Measurements from ENCODE around the gene GNG12.

The GNG12 gene

DNA sequence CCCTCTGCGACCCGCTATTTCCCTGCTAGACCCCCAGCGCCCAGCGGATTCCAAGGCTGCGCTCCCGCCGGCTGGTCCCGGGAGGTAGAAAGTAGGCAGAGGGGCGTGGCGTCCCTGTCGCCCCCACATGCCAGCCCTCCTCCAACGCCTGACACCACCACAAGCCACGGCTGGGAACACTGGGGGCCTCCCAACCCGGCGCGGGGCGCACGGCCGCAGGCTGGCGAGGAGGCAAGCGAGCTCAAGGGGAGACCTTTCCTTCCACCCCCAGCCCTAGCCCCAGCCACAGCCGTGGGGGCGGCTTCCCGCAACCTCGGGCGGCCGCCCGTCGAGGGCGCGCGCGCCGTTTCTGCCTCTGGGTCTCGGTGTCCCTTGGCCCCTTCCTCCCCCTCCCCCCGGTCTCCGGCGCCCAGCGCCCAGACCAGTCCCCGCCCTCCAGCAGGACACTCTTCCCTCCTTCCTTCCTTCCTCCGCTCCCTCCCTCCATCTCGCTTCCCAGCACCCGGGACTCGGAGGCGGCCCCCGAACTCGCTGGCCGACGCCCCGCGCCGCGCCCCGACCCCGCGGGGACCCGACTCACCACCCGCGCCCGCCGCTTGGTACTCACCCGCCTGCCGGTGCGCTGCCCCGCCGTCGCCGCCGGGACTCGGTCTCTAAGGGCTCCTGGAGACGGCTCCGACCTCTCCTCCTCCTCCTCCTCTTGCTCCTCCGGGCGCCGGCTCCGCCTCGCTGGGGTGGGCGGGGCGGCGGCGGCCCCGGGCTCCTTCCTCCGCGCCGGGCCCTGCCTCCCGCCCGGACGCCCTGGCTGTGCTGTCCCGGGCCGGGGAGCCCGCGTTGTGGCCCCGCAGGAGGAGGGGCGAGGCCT, at the start of gene GNG12:
Gene GNG12 (minus strand): TSS at position 731 of the 865 bp plus-strand sequence. CDS start 125,781 bp downstream, outside the sequence.
- TF ChIP-seq, protein P1, sequence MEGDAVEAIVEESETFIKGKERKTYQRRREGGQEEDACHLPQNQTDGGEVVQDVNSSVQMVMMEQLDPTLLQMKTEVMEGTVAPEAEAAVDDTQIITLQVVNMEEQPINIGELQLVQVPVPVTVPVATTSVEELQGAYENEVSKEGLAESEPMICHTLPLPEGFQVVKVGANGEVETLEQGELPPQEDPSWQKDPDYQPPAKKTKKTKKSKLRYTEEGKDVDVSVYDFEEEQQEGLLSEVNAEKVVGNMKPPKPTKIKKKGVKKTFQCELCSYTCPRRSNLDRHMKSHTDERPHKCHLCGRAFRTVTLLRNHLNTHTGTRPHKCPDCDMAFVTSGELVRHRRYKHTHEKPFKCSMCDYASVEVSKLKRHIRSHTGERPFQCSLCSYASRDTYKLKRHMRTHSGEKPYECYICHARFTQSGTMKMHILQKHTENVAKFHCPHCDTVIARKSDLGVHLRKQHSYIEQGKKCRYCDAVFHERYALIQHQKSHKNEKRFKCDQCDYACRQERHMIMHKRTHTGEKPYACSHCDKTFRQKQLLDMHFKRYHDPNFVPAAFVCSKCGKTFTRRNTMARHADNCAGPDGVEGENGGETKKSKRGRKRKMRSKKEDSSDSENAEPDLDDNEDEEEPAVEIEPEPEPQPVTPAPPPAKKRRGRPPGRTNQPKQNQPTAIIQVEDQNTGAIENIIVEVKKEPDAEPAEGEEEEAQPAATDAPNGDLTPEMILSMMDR (IDR thresholded peaks at IDR 0.05; ENCODE audit: borderline replicate concordance, control extremely low read depth, extremely low read depth, insufficient read depth, missing control alignments): no peak
- in situ Hi-C loops (cut with MboI; ENCODE audit: low sequenced_read_pairs, unreplicated experiment): no loop called here
- peak; percentile 79 for DNase-seq (ENCODE audit: low spot score)

- in situ Hi-C loops (cut with MboI; ENCODE audit: low sequenced_read_pairs, unreplicated experiment): no loop called here
- DNase-seq (ENCODE audit: low spot score): no peak
- TF ChIP-seq, protein P1 (IDR thresholded peaks at IDR 0.05; ENCODE audit: borderline replicate concordance, control extremely low read depth, extremely low read depth, insufficient read depth, missing control alignments): no peak
These were observed 49.1 kb upstream of the GNG12 start for GRCh38 chr1:67882196-67882958.

DNA sequence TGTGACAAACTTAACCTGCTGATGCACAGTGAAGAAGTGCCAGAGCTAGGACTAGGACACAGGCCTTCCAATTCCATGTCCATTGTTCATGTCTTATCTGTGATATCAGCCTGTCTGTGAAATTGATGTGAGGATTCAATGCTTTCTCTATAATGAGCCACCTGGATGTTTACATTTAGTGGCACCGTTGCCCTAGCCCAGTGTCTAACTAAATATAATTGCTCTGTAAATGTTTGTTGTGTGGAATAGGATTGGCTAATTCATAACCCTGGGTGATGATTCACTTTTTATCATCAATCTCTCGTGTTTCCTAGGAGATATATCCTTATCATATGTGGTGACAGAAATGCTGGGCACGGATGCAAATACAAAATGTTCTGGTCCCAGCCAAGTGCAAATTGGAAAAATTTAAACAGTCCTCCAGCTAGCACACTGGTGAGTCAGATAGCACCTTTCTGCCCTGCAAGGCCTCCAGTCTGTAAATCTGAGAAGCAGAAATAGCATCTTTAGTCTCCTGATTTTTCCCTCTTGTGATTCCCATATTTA, 46.9 kb upstream of the GNG12 start:
- in situ Hi-C loops (cut with MboI; ENCODE audit: low sequenced_read_pairs, unreplicated experiment): no loop called here
- DNase-seq (ENCODE audit: low spot score): no peak
- TF ChIP-seq, protein P1 (IDR thresholded peaks at IDR 0.05; ENCODE audit: borderline replicate concordance, control extremely low read depth, extremely low read depth, insufficient read depth, missing control alignments): no peak

- in situ Hi-C loops (cut with MboI; ENCODE audit: low sequenced_read_pairs, unreplicated experiment): no loop called here
- TF ChIP-seq, protein P1 (IDR thresholded peaks at IDR 0.05; ENCODE audit: borderline replicate concordance, control extremely low read depth, extremely low read depth, insufficient read depth, missing control alignments): no peak
- no peak for DNase-seq (ENCODE audit: low spot score)
These were observed 46.2 kb upstream of the GNG12 start for GRCh38 chr1:67879485-67879884.

- in situ Hi-C loops (cut with MboI; ENCODE audit: low sequenced_read_pairs, unreplicated experiment): no loop called here
- TF ChIP-seq, protein P1 (IDR thresholded peaks at IDR 0.05; ENCODE audit: borderline replicate concordance, control extremely low read depth, extremely low read depth, insufficient read depth, missing control alignments): no peak
- DNase-seq (ENCODE audit: low spot score): no peak
These were observed 41.3 kb upstream of the GNG12 start for GRCh38 chr1:67874501-67875111.

- TF ChIP-seq, protein P1 (IDR thresholded peaks at IDR 0.05; ENCODE audit: borderline replicate concordance, control extremely low read depth, extremely low read depth, insufficient read depth, missing control alignments): no peak
- in situ Hi-C loops (cut with MboI; ENCODE audit: low sequenced_read_pairs, unreplicated experiment): no loop called here
- no peak for DNase-seq (ENCODE audit: low spot score)
These were observed 36.0 kb upstream of the GNG12 start for GRCh38 chr1:67869233-67869632.
